Measurements from ENCODE around the gene MEGF11.

DNA sequence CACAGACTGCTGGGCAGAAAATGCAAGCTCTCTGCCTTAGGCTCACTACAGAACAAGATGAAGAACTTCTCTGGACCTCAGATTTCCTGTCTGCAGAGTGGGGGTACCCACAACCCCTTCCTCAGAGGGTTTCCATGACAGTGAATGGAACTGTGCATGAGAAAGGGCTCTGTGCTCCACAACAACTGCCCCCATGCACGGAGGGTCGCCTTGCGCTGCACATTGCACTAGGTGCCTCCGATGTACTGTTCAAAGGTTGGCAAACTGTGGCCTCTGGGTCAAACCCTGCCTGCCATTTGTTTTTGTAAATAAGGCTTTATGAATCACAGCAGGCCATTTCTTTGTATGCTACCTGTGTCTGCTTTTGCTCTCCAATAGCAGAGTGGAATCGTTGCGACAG is 212.3 kb downstream of the MEGF11 start:
- TF ChIP-seq, protein P1, sequence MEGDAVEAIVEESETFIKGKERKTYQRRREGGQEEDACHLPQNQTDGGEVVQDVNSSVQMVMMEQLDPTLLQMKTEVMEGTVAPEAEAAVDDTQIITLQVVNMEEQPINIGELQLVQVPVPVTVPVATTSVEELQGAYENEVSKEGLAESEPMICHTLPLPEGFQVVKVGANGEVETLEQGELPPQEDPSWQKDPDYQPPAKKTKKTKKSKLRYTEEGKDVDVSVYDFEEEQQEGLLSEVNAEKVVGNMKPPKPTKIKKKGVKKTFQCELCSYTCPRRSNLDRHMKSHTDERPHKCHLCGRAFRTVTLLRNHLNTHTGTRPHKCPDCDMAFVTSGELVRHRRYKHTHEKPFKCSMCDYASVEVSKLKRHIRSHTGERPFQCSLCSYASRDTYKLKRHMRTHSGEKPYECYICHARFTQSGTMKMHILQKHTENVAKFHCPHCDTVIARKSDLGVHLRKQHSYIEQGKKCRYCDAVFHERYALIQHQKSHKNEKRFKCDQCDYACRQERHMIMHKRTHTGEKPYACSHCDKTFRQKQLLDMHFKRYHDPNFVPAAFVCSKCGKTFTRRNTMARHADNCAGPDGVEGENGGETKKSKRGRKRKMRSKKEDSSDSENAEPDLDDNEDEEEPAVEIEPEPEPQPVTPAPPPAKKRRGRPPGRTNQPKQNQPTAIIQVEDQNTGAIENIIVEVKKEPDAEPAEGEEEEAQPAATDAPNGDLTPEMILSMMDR (IDR thresholded peaks at IDR 0.05; ENCODE audit: insufficient read depth, low read length, poor library complexity, severe bottlenecking): no peak
- TF ChIP-seq EZH2phosphoT487 (conservative IDR thresholded peaks at IDR 0.05; ENCODE audit: low read length): no peak
